ENCODE results near the gene MAP4K4.
A peak's percentile ranks its signal among the peaks of the same experiment; 100 is the strongest.
"Not testable (repeated sequence)": the region's sequence is repeated elsewhere in the genome, so short reads cannot be mapped to it uniquely, and the experiment has no call there.

MAP4K4 gene

GRCh38 chr2:101745711-101746694, 48.5 kb downstream of the MAP4K4 start:
- H2AFZ ChIP-seq (ENCODE audit: low read depth, low read length) = no peak overlapping the region
- no peaks in the 10 kb centered on the region for H3K27me3 ChIP-seq (ENCODE audit: low read depth, low read length)
- H3K9ac ChIP-seq (ENCODE audit: low read length) = no peak overlapping the region
- peaks cover 31% of the 10 kb centered on the region for H3K4me1 ChIP-seq (ENCODE audit: low read length)
- H3K79me2 ChIP-seq (ENCODE audit: low read length) = peaks cover 80% of the 10 kb centered on the region
- H3K27ac ChIP-seq (ENCODE audit: low read length) = no peak overlapping the region
- peaks cover 72% of the 10 kb centered on the region for H4K20me1 ChIP-seq (ENCODE audit: insufficient read depth, low read length)
- H3K9me3 ChIP-seq (ENCODE audit: insufficient read depth, low read length) = no peaks in the 10 kb centered on the region
- peaks cover 16% of the 10 kb centered on the region for H3K36me3 ChIP-seq (replicated peaks; ENCODE audit: low read depth, low read length)
- H3K4me2 ChIP-seq (ENCODE audit: low read length) = no peak overlapping the region
- TF ChIP-seq CTCF (IDR thresholded peaks at IDR 0.05; ENCODE audit: low read depth, low read length) (no peak), EZH2phosphoT487 (IDR thresholded peaks at IDR 0.05; ENCODE audit: low read depth) (no peak)
- H3K4me3 ChIP-seq (ENCODE audit: low read length) = no peak overlapping the region

- Histone ChIP-seq H4K20me1 (ENCODE audit: insufficient read depth, low read length) (peaks cover 76% of the 10 kb centered on the region), H3K4me2 (ENCODE audit: low read length) (no peak overlapping the region), H3K36me3 (replicated peaks; ENCODE audit: low read depth, low read length) (peaks cover 16% of the 10 kb centered on the region), H3K9me3 (ENCODE audit: insufficient read depth, low read length) (no peaks in the 10 kb centered on the region), H3K9ac (ENCODE audit: low read length) (no peak overlapping the region), H3K4me3 (ENCODE audit: low read length) (no peak overlapping the region), H2AFZ (ENCODE audit: low read depth, low read length) (no peak overlapping the region), H3K4me1 (ENCODE audit: low read length) (peaks cover 39% of the 10 kb centered on the region), H3K27ac (ENCODE audit: low read length) (no peak overlapping the region), H3K27me3 (ENCODE audit: low read depth, low read length) (no peaks in the 10 kb centered on the region), H3K79me2 (ENCODE audit: low read length) (peaks cover 81% of the 10 kb centered on the region)
- TF ChIP-seq CTCF (IDR thresholded peaks at IDR 0.05; ENCODE audit: low read depth, low read length) (no peak), EZH2phosphoT487 (IDR thresholded peaks at IDR 0.05; ENCODE audit: low read depth) (no peak)
These were observed 50.5 kb downstream of the MAP4K4 start for GRCh38 chr2:101748000-101748399.

GRCh38 chr2:101748462-101748861, 51.0 kb downstream of the MAP4K4 start:
- H2AFZ ChIP-seq (ENCODE audit: low read depth, low read length); H3K9ac ChIP-seq (ENCODE audit: low read length); H3K27ac ChIP-seq (ENCODE audit: low read length); H3K9me3 ChIP-seq (ENCODE audit: insufficient read depth, low read length); H3K4me3 ChIP-seq (ENCODE audit: low read length); H3K4me2 ChIP-seq (ENCODE audit: low read length); H3K27me3 ChIP-seq (ENCODE audit: low read depth, low read length): not testable (repeated sequence)
- Histone ChIP-seq H3K36me3 (replicated peaks; ENCODE audit: low read depth, low read length) (peaks cover 16% of the 10 kb centered on the region), H4K20me1 (ENCODE audit: insufficient read depth, low read length) (peaks cover 76% of the 10 kb centered on the region), H3K79me2 (ENCODE audit: low read length) (peaks cover 81% of the 10 kb centered on the region), H3K4me1 (ENCODE audit: low read length) (peaks cover 39% of the 10 kb centered on the region)

- peak overlapping the region; percentile 41; the same call in 1 of the 2 replicates for H3K9ac ChIP-seq (ENCODE audit: low read length)
- no peak overlapping the region for H2AFZ ChIP-seq (ENCODE audit: low read depth, low read length)
- H3K36me3 ChIP-seq (replicated peaks; ENCODE audit: low read depth, low read length) = peaks cover 13% of the 10 kb centered on the region
- H3K4me2 ChIP-seq (ENCODE audit: low read length) = peak overlapping the region; percentile 87
- peak overlapping the region; percentile 80 for H3K4me3 ChIP-seq (ENCODE audit: low read length)
- H3K27me3 ChIP-seq (ENCODE audit: low read depth, low read length) = no peaks in the 10 kb centered on the region
- peak overlapping the region; percentile 97 for H3K27ac ChIP-seq (ENCODE audit: low read length)
- no peak for TF ChIP-seq CTCF (IDR thresholded peaks at IDR 0.05; ENCODE audit: low read depth, low read length)
- no peak for TF ChIP-seq EZH2phosphoT487 (IDR thresholded peaks at IDR 0.05; ENCODE audit: low read depth)
- H3K9me3 ChIP-seq (ENCODE audit: insufficient read depth, low read length) = no peaks in the 10 kb centered on the region
- peaks cover 81% of the 10 kb centered on the region for H3K79me2 ChIP-seq (ENCODE audit: low read length)
- H4K20me1 ChIP-seq (ENCODE audit: insufficient read depth, low read length) = peaks cover 56% of the 10 kb centered on the region
- peaks cover 52% of the 10 kb centered on the region for H3K4me1 ChIP-seq (ENCODE audit: low read length)
These were observed 53.2 kb downstream of the MAP4K4 start for GRCh38 chr2:101750688-101751087.
